ENCODE results near the gene TAF8. TPM values are rescaled to one million over a fixed set of nuclear protein-coding genes. Genes with fewer than 3 reads are reported as not detected.

TAF8 gene
- total RNA-seq, 4 donors from 2014 or later = 22.7 to 48.8 (median 26.1) TPM

DNA sequence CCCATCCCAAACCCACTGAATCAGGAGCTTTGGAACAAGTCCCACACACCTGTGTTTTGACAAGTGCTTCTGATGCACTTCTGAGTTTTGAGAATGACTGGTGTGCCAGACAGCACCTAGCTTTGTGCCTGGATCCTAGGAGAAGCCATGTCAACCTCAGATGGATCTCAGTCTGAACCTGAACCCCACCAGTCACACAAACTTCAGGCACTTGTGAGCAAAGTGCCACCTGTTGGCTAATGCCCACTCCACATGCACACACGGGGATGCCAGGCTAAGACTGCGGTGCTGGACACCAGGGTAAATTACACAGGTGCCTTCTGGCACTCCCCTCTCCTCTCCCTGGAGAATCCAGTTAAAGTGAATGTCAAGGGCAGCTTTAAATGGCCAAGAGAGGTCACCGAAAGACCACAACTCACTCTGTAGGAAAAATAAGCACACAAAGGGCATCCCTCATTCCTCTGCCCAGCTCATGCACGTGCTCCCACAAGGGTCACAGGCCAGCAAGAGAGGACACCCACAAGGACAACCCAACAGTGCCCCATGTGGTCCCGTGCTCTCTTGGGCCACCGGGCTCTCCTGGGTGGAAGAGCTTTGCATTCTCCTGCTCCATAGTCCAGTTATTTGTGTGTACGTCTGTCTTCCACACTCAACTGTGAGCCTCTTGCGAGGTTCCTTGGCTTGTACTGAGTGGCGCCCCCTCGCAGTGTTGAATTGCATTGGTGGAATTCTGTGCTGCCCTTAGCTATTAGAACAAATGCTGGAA, 45.6 kb downstream of the TAF8 start:
- TF ChIP-seq, protein P1, sequence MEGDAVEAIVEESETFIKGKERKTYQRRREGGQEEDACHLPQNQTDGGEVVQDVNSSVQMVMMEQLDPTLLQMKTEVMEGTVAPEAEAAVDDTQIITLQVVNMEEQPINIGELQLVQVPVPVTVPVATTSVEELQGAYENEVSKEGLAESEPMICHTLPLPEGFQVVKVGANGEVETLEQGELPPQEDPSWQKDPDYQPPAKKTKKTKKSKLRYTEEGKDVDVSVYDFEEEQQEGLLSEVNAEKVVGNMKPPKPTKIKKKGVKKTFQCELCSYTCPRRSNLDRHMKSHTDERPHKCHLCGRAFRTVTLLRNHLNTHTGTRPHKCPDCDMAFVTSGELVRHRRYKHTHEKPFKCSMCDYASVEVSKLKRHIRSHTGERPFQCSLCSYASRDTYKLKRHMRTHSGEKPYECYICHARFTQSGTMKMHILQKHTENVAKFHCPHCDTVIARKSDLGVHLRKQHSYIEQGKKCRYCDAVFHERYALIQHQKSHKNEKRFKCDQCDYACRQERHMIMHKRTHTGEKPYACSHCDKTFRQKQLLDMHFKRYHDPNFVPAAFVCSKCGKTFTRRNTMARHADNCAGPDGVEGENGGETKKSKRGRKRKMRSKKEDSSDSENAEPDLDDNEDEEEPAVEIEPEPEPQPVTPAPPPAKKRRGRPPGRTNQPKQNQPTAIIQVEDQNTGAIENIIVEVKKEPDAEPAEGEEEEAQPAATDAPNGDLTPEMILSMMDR (IDR thresholded peaks at IDR 0.05; ENCODE audit: low read depth) = no peak

DNA sequence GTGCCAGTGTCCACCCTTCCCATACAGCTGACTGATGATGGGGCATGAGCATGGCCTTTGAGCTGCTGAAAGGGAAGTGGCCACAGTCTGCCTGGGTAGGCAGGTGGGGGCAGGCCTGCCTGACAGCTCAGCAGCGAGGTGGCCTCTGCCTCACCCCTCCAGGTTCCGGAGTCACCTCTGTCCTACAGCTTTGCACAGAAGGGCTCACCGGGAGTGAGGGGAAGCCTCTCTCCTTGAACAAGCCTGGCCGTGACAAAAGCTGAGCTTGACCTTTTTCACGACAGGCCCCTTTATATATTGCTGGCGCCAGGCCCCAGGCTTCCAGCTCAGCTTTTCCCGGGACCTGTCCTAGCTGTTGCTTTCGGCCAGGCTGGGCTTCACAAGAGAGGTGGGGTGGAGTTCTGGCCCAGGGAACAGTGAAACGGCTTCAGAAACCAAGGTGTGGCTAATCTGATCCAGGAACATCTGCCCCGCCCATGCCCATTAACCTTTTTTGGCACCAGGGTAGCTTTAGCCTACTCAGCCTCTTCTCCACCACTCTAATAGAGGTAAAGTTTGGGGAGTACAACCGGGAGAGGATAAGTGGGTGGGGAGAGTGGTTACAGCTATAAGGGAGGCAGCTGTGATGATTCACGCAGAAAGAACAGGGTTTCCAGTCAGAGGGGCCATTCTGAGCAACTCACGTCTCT, 49.2 kb downstream of the TAF8 start:
- TF ChIP-seq, protein P1 (IDR thresholded peaks at IDR 0.05; ENCODE audit: low read depth) = no peak

DNA sequence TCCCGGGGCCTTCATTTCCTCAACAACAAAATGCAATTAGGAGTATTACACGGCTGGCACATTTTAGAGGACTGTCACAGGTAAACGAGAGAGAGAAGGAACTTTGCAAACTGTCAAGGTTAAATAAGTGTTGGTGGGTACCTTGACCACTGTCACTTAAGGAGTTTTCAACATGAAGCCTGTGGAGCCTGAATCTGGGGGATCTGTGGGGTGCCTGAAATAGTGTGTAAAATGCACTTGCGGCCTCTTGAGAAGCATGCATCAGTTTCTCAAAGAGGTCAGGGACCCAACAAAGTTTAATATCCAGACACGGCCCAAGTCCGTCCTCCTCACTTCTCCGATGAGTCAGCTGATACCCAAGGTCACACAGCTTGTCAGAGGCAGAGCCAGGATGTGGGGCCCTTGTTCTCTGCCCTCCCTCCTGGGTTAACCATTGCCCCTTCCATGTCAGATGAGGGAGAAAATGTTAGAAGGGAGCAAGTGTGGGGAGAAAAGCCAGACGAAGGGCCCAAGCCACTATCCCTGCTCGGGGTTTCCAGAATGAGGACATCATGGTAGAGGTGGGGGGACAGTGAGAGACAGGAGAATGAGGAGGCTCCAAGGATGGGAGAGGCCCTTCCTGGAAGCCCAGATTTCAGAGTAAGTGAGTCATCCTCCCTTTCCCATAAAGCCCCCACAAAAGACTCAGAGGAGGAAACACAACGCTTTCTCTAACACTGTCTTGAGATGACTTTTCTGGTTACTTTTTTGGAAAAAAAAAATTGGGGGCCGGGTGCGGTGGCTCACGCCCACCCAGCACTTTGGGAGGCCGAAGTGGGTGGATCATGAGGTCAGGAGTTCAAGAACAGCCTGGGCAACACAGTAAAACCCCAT, 49.9 kb downstream of the TAF8 start:
- TF ChIP-seq, protein P1 (IDR thresholded peaks at IDR 0.05; ENCODE audit: low read depth) = no peak

DNA sequence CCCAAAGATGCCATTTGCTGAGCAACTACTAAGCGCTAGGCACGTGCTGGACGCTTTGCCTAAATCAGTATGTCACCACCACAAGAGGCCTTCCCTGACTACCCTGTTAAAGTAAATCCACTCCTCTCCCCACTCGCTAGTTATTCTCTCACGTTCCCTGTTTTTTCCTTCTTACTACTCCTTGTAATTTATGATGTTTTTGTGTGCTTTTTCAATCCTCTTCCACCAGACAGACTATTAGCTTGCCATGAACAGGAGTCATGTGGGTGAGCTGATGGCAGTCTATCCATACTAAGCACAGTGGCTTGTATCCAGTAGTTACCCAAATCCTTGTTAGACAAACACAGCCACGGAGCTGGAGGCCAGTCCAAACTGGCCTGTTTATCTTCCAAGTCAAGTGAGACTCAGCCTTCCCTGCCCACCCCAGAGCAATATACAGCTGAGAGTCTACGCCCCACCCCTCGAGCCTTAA, 50.9 kb downstream of the TAF8 start:
- TF ChIP-seq, protein P1 (IDR thresholded peaks at IDR 0.05; ENCODE audit: low read depth) = no peak

DNA sequence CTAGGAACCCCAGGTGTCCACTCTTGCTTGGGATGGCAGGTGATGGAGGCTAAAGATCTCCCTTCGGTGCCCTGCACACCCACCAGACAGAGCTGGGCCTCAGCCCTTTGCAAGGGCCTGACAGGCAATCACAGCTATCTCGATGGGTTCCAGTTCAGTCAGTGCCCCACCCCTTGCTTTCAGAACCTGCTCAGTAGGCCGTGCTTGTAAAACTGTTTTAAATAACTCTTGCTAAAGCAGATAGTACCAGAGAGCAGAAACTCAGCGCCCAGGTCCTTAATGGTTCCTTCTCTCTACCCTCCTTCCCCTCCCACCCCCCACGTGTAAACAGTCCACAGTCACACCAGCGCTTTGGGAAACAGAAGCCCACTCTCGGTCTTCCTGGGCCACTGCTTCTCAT, 52.9 kb downstream of the TAF8 start:
- TF ChIP-seq, protein P1 (IDR thresholded peaks at IDR 0.05; ENCODE audit: low read depth) = no peak

DNA sequence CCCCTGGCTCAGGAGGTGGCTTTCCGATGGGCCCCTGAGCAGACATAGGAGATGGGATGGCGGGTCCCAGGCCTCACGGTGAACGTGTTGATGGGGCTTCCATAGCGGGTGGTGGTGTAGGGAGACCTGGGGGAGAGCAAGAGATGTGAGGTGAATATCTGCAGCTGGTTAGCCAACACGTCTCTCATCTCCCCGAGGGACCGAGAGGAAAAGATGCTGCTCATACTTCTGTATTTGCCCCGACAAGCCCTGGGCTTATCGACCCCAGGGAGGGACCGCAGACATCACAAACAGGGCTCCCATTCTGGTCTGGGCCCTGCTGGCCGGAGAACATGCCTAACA, 53.4 kb downstream of the TAF8 start:
- TF ChIP-seq, protein P1 (IDR thresholded peaks at IDR 0.05; ENCODE audit: low read depth) = no peak
